ENCODE measurements around the gene ZNF771.
A peak's percentile ranks its signal among the peaks of the same experiment; 100 is the strongest.

ZNF771 gene

DNA sequence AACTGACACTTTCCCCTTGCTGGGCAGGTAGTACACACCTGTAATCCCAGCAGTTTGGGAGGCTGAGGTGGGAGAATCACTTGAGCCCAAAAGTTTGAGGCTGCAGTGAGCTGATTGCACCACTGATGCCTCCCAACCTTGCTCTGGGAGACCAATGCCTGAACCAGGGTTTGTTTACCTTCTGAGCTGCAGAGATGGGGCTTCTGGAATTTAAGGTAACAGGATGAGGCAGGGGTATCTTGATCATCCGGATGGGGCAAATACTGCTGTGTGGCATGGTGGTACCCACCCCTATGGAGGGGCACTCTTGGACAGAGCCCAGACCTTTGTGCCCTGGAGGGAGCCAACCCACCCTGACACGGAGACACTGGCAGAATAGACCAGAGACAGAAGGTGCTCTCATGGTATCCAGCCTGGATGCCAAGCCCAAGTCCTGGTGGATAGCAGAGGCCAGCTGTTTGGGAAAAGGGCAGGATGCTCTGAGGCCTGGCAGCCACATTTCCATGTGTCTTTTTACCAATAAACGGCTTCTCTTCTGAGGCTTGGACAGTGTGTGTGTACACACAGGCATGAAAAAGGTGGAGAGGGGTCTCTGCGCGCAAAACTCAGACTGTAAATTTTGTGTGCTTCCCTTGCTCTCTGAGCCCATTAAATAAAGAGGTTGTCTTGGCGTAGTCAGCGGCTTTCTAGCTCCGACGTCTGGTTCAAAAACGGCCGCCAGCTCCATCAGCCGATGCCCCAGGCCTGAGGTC lies 7.8 kb upstream of the ZNF771 start:
- no peak for DNase-seq

DNA sequence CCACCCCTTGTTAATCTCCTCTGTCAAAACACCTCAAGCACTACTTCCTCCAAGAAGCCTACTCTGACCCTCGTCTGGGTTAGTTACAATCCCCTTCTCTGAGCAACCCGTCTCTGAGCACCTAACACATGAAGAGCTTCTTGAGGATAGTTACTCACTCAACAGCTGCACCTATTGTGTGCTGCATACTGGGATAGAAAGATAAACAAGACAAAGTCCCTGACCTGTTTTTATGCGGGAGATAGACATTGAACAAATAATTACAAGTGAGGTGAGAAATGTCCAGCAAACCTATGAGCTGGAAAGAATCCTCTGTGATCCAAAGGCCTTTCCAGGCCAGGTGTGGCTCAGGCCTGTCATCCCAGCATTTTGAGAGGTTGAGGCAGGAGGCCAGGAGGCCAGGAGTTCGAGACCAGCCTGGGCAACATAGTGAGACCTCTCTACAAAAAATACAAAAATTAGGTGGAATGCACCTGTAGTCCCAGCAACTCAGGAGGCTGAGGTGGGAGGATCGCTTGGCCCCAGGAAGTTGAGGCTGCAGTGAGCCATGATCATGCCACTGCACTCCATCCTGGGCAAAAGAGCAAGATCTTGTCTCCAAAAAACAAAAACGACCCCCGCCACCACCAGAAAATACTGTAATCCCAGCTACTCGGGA lies 5.5 kb upstream of the ZNF771 start:
- no peak for DNase-seq

DNA sequence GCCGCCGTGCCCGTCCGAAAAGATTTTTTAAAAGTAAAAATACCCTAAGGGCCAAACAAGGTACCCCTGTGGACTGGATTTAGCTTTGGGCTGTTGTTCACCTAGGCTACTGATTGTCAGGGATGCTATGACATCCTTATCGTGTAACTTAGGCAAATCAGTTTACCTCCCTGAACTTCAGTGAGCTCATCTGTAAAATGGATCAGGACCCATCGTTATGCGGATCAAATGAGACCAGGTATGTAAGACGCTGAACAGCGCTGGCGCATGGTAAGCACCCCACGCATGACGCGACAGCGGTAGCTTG lies 658 bp upstream of the ZNF771 start:
- no peak for DNase-seq

DNA sequence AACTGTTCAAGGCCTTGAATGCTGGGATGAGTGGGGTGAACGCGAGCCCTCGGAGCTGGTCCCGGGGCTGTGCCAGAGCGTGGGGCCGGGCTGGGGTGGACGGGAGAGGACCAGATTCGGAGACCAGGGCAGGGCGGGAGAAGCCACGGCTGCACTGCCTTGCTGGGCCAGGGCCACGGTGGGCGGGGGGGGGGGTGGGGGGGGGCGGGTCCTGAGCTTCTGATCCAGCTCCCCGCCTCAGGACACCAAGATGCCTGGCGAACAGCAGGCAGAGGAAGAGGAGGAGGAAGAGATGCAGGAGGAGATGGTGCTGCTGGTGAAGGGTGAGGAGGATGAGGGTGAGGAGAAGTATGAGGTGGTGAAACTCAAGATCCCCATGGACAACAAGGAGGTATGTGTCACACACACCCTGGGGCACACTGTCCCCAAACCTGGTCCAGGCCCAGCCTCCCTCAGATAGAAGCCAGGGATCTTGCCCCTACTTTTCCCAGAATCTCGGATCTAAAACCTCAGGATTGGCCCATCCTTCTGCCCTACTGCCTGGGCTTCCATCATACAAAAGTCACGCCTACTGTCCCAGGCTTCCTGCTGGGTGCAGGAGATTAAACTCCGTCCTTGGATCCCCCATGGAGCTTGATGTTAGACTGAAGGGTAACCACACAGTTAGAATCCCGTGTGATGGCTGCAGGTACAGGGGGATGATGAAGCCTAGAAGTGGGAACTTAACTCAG lies 563 bp downstream of the ZNF771 start:
- no peak for DNase-seq

DNA sequence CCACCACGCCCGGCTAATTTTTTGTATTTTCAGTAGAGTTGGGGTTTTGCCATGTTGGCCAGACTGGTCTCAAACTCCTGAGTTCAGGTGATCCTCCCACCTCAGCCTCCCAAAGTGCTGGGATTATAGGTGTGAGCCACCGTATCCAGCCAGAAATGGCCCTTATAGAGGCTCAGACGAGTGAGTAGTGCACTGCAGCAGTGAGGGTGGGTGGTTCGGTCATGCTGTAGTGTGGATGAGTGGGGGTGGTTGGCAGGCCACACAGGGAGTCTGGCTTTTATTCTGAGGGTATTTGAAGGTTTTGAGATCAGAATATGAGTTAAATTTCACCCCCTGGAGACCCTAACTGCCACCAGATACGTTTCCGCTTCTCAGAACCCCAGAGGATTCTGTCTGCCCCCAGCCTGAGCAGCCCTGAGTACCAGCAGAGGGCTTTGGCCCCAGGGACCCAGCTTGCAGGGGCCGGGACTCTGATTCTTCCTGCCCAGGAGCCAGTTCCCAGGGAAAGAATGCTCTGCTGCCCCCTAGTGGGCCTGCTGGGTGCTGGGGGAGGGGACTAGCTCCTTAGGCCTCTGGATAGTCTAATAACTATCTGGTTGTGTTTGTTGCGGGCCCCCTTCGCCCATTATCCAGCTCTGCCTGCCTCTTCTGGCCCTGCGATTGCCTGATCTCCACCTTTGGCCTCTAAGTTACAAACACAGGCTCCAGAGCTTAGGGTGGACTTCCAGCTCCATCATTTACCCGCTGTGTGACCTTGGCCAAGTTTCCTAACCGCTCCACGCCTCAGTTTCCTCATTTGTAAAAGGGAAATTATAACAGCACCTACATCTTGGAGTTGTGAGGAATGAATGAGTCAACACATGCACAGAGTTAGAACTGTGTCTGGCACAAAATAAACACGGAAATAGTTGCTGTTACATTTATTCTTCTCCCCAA lies 2.0 kb downstream of the ZNF771 start:
- DNase-seq = peak; percentile 90 to 93

DNA sequence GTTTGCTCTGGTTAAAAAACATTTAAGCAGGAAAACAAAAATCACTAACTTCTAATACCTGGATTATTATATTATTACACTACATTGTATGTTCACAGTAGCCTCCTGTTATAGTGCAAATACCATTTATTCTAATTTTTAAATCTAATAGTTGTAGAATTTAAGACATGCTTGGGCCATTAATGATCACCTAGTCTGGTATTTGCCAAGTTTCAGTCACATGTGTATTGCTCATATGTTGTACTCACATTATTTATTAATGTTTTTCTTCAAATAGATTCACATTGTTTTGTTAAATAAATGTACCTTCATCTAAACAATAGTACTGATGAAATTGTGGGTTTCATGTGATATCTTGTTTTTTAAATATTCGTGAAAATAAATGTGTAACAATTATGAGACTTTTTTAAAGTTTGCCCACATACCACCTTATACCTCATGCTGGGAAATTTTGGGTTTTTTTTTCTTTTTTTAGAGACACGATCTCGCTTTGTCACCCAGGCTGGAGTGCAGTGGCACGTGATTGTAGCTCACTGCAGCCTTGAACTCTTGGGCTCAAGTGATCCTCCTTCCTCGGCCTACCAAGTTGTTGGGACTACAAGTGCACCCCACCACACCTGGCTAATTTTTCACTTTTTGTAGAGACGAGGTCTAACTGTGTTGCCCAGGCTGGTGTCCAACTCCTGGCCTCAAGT lies 5.9 kb downstream of the ZNF771 start:
- DNase-seq = no peak

DNA sequence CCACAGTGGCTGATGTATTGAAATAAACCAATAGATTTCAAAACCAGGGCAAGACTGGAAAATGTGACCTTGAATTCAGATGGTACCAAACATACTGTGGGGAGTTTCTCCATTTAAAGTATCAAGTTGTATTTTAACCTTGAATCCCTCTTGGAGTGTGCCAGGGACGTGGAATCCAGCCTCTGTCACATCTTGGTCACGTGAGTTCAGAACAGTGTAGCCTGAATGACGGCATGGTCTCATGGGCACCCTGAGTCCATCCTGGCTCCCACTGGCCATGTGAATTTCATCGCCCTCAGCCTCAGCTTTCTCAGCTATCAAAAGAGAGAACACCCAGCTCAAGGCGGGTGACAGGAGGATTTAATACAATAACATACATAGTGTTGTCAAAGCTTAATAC lies 6.8 kb downstream of the ZNF771 start:
- no peak for DNase-seq

DNA sequence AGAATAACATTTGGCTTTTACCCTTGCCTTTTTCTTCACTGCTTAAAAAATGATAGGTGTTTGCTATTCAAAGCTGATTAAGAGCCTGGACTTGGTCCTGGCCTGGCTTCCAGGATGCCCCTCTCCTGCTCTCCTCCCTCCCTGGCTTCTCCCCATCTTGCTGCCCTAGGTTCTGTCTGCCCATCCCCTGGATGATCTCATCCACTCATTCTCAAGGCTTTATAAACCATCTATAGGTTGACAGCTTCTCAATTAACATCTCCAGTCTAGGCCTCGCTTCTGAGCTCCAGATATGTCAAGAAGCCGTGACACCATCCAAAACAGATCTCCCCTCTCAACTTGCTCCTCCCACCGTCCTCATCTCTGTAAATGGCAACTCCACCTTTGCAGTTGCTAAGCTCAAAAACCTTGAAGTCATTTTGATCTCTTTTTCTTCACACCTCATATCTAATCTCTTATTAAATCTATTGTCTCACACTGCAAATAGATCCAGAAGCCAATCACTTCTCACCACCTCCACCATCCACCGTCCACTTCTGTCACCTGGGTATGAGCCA lies 8.7 kb downstream of the ZNF771 start:
- no peak for DNase-seq

DNA sequence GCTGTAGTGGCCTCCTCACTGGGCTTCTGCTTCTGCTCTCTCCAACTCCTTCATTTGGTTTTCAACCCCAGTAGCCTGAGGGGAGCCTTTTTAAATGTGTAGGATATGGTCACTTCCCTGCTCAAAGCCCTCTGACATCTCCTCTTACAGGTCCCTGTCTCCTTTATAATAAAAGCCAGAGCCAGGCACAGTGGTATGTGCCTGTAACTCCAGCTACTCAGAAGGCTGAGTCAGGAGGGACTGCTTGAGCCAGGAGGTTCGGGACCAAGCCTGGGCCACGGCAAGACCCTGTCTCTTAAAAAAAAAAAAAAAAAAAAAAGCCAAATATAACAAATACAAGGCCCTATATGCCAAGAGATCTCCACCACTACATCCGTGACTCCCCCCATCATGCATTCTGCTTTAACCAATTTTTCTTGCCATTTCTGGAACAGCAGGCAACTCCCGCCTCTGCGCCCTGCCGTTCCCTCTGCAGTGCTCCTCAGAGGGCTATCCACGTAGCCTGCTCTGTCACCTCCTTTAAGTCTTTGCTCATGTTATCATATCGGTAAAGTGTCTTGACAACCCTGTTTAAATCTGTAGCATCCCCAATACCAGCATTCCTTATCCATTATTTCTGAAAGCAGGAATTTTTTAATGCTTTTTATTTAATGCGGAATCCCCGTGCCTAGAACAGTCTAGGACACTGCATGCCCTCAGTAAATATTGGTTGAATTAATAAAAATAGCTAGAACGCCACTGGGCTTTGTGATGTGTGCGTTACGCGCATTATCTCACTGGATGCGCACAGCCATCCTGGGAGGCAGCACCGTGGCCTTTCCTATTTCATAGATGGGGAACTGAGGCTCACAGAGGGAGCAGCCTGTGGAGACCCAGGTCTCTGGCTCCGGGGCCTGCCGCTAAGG lies 9.5 kb downstream of the ZNF771 start:
- DNase-seq = no peak

DNA sequence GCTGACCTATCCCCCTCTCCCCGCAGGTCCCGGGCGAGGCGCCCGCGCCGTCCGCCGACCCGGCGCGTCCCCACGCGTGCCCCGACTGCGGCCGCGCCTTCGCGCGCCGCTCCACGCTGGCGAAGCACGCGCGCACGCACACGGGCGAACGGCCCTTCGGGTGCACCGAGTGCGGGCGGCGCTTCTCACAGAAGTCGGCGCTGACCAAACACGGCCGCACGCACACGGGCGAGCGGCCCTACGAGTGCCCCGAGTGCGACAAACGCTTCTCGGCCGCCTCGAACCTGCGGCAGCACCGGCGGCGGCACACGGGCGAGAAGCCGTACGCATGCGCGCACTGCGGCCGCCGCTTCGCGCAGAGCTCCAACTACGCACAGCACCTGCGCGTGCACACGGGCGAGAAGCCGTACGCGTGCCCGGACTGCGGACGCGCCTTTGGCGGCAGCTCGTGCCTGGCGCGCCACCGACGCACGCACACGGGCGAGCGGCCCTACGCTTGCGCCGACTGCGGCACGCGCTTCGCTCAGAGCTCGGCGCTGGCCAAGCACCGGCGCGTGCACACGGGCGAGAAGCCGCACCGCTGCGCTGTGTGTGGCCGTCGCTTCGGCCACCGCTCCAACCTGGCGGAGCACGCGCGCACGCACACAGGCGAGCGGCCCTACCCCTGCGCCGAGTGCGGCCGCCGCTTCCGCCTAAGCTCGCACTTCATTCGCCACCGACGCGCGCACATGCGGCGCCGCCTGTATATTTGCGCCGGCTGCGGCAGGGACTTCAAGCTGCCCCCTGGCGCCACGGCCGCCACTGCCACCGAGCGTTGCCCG lies 10.3 kb downstream of the ZNF771 start:
- peak; percentile 94 for DNase-seq

DNA sequence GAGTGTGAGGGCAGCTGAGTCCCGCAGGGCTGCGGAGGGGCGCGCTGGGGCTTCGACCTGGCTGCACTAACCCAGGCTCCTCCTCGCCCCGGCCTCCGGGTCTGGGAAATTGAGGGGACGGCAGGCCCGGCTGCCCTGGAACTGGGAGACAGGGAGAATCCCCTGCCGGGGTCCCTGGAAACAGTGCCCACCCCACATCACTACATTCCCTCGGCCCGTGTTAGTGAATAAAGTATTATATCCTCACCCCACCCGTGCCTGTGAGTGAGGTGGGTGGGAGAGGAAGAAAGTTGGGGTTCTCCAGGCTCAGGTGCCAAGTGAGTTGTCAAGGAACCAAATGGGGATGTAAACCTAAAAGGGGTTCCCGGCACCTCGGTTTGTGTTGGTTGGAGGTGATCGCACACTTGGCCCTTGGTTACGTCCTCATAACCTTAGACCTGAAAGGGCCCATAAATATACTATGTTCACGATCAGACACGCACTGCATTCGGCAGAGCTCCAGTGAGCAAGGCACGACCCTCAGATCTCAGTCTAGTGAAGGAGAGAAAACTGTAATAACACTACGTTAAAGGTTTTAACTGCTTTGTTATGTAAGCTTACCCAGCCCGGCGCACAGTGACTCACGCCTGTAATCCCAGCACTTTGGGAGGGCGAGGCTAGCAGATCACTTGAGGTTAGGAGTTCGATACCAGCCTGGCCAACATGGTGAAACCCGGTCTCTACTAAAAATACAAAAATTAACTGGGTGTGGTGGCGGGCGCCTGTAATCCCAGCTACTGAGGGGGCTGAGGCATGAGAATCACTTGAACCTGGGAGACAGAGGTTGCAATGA lies 11.2 kb downstream of the ZNF771 start:
- no peak for DNase-seq

DNA sequence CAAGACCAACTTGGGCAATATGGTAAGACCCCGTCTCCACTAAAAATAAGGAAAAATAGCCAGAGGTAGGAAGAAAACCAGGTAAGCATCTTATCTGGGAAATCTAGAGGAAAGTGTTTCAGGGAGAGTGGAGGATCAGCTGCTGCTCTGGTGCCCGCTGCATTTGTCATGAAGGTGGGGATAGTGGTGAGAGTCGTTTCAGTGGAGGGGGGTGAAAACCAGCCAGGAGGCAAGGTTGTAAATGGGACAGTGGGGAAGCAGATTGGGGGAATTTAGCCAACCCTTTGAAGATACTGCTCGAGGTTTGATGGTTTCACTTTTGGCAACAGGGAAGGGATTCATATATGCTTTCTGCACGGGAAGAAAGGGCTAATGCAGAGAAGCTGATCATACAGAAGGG lies 13.6 kb downstream of the ZNF771 start:
- DNase-seq = no peak

DNA sequence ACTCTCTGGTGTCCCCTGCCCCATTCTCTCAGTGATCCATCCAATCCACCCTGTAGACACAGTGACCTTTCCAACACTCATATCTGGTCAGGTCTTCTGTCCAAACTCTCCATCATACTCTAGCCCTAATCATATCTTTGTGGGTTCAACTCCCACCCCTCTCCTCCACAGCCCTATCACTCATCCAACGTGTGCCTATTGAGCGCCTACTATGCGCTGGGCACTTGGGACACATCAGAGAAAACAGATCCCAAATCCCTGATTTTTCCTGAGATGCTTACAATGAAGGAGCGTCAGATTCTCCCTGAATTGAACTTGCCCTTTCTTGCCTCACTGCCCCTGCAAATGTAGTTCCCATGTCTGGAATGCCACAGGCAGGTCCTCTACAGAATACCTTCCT lies 20.6 kb downstream of the ZNF771 start:
- no peak for DNase-seq

DNA sequence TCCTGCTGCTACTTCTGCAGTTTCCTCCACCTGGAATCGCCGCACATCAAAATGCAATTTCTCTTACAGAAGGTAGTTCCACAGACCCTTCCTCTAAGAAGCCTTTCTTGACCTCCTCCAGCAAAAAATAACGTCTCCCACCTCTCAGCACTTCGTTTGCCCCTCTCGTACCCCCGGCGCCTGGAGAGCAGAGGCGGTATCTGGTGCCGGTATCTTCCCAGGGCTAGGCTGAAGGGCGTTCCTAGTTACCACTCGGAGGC lies 21.9 kb downstream of the ZNF771 start:
- DNase-seq = no peak

DNA sequence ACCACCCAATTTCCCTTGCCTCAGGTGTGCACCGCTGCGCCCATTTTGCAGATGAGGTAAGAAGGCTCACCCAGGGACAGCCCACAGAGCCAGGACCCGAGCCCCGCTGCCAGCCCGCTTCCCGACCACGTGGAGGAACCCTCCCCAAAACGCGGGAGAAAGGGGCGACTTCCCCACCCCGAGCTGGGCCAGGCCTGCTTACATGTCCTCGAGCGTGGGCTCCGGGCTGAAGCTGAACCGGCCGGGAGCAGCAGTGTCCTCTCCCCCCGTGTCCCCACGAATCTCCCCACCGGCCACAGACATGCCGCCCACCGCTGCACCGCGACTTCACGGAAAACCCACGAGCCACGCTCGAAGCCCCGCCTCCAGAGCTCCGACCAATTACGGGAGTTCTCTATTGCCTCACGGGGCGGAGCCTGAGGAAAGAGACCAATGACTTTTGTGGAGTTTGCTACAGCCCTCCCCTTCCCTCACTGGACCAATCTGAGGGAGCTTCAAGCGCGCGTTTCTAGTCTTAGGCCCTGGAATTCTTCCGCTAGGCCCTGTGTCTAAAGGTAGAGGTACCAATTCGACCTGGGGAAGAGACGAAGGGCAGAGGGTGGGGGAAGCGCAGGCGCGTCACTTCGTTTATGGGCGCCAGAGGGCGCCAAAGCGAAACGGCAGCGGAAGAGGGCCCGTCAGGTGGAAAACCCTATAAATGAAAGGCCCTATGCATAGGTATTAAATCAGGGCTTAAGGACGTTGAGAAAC lies 22.4 kb downstream of the ZNF771 start, which contains the start of gene DCTPP1:
TSS of gene DCTPP1 (minus strand) at position 353 of the 750 bp plus-strand sequence. CDS start at position 303, 50 bp downstream.
- peak; percentile 97 to 98 for DNase-seq

DNA sequence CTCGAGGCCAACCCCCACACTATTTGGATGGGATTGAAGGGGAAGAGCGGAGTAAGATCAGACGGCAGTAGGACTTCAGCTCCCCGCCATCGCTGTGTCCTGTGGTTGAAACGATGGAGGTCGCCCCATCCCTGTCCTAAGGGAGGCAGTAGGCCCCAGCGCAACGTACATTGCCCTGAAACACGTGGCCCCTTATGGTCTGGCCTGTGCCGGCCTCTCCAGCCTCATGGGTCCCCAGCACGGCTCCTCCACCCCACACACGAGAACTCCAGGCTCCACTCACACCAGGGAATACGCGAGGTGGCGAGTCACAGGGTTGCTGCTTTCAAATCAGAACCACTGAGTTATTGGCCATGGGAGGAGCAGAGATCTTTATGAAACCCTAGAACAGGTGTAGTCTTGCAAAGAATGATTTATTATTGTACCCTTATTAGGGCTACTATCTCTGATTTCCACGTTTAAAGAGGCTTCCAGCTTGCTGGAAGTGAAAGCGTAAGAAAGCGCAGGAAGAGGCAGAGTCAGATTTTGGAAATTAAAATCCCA lies 23.1 kb downstream of the ZNF771 start:
- no peak for DNase-seq

DNA sequence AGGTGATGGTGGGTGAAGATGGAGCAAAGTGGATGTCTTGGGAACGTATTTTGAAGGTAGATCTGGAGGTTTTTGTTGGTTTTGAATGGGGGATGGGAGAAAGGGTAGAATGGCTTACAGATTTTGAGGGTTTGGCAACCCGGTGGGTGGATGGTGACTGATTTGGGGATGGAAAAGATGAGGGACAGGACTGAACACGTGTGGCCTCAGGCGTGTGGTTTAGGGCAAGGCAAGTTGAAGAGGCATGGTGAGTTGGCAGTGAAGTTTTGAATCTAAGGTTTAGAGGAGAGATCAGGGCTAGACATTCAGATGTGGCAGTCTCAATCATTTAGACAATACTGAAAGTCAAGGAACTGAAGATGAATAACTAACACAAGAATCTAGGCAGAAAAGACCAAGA lies 27.4 kb downstream of the ZNF771 start:
- DNase-seq = no peak

DNA sequence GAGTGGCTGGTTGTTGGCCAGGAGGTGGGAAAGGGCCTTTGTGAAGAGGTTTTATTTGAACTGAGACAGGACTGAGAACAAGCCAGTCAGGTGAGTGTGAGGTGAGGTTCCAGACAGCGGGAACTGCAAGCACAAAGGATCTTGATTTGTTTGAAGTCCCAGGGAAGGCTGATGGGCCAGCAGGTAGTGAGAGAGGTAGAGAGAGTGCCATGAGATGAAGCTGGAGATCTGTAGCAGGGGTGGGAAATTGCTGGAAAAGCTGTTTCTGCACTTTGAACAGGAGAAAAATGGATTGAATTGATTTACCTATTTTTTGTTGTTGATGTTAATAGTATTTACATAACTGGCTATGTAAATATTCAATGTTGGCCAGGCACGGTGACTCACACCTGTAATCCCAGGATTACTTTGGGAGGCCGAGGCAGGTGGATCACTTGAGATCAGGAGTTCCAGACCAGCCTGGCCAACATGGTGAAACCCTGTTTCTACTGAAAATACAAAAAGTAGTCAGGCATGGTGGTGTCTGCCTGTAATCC lies 30.2 kb downstream of the ZNF771 start:
- no peak for DNase-seq

Data from inflammatory macrophage (primary cell).